ENCODE data around the gene TMED6. TPM values are rescaled to one million over a fixed set of nuclear protein-coding genes. Genes with fewer than 3 reads are reported as not detected.

TMED6 gene
- total and polyA plus RNA-seq, 2 of the 8 experiments (the other 6 are each of a cell fraction or from before 2014, with no cell fraction given) = not detected

DNA sequence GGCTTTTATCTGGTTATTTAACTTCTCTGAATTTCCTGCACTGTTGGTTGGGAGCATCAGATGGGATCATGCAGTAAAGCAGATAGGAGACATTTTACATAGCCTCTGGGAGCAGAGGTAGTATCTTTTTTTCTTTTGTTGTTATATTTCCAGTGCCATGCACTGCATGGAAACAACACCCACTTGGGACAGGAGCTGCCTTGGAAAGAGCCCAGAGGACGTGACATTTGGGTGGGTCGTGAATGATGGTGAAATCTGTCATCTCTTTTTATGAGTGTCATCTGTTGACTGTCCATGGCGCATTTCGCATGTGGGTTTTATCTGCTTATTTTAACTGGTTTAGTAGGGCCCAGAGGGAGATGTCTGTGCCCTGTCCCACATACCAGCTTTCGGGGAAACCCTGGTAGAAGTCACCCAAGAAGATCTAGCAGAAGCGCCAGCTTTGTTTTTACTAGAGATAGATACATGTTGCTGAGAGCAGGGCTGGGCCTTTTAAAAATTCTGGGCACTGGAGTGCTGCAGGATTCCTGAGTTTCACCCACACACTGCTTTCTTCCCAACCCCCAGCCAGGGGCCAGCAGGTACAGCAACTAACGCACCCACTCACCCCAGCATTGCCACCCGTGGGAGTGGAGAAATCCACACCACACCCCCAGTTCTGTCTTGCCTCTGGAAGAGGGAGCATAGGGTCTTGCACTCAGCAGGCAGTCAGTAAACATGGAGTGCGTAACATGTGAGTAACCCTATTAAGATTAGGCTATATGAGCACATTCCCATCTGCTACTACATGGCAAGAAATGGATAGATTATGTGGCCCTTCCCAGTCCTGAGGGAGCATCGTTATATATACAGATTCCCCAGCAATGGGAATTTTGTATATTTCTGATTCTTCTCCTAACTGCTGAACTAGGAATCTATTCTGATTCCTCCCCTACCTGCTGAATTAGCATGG is 42.6 kb upstream of the TMED6 start:
- no peak overlapping the region for H2BK15ac ChIP-seq (ENCODE audit: low read length)
- no peak for DNase-seq (ENCODE audit: low read depth in 1 of 2, low spot score in 2 of 2)
- H4K20me1 ChIP-seq (replicated peaks in 1 of 2; ENCODE audit: control insufficient read depth in 1 of 2, insufficient read depth in 2 of 2, low read length in 2 of 2) = no peaks in the 10 kb centered on the region
- ChIA-PET CTCF (ENCODE audit: partially characterized antibody) (interaction anchor here (0.5 to 3.3 kb wide), 8 partner anchors 12 to 360 kb away, joined by 3 to 9 read pairs (median 4); partner anchors contain the start of genes CYB5B and NOB1), POLR2A (ENCODE audit: partially characterized antibody) (interaction anchor here (1.0 kb wide), 1 partner anchor 13 kb away, joined by 3 read pairs; no protein-coding TSS in a partner anchor)
- H3K23me2 ChIP-seq (ENCODE audit: low read depth, low read length) = no peaks in the 10 kb centered on the region
- H2BK5ac ChIP-seq (ENCODE audit: low read depth, low read length) = no peak overlapping the region
- no peaks in the 10 kb centered on the region for H3K79me2 ChIP-seq (ENCODE audit: control insufficient read depth in 1 of 2, insufficient read depth in 2 of 2, low read length in 2 of 2)
- H3K23ac ChIP-seq (ENCODE audit: insufficient read length) = no peak overlapping the region
- H3K36me3 ChIP-seq (ENCODE audit: control insufficient read depth in 2 of 4, insufficient read depth in 4 of 4, low read length in 3 of 4) = no peaks in the 10 kb centered on the region
- H3K56ac ChIP-seq (replicated peaks; ENCODE audit: insufficient read length, low read depth, low read length) = no peak overlapping the region
- no peak for FAIRE-seq
- H3K14ac ChIP-seq (ENCODE audit: insufficient read length) = no peak overlapping the region
- no peak overlapping the region for H4K91ac ChIP-seq (replicated peaks; ENCODE audit: insufficient read length, low read length)
- no peaks in the 10 kb centered on the region for H3K79me1 ChIP-seq (ENCODE audit: low read depth, low read length)
- H3K4me3 ChIP-seq (ENCODE audit: extremely low read depth in 1 of 4, insufficient read depth in 2 of 4, low read depth in 3 of 4, low read length in 4 of 4) = no peak overlapping the region
- peaks cover 0 to 2% (median under 1%) of the 10 kb centered on the region in 4 experiments; a peak in 2 of 7 replicates for H3K4me1 ChIP-seq (replicated peaks in 1 of 4; ENCODE audit: control insufficient read depth in 3 of 4, insufficient read depth in 4 of 4, low read length in 3 of 4)
- H4K8ac ChIP-seq (ENCODE audit: extremely low read depth, insufficient read depth, low read length) = no peak overlapping the region
- H3K4me2 ChIP-seq (ENCODE audit: insufficient read depth in 1 of 2, low read depth in 2 of 2, low read length in 2 of 2) = no peak overlapping the region
- H3K9ac ChIP-seq (replicated peaks in 1 of 4; ENCODE audit: extremely low read depth in 1 of 4, low read depth in 3 of 4, low read length in 3 of 4) = no peak overlapping the region
- H2BK120ac ChIP-seq (replicated peaks; ENCODE audit: low read depth, low read length) = no peak overlapping the region
- H2AFZ ChIP-seq (ENCODE audit: low read length) = no peak overlapping the region
- no peak overlapping the region for H2BK20ac ChIP-seq (ENCODE audit: low read length)
- no peak overlapping the region for H3K27ac ChIP-seq (ENCODE audit: low read depth, low read length)
- 87% methylated on average over 10 of the region's 10 CpGs; no CpG with 5 or more reads in 1 of the 2 experiments for WGBS, 2 experiments (ENCODE audit: extremely low coverage in 1 of 2, insufficient coverage in 1 of 2, insufficient read length in 1 of 2, insufficient replicate concordance in 2 of 2, low coverage in 1 of 2, low lambda C conversion rate in 2 of 2, missing lambda C conversion rate in 1 of 2)
- no peak overlapping the region for H2BK12ac ChIP-seq (ENCODE audit: low read depth, low read length)
- no peak overlapping the region for H3K4ac ChIP-seq (replicated peaks; ENCODE audit: insufficient read length, low read depth, low read length)
- H3K27me3 ChIP-seq (replicated peaks in 1 of 4; ENCODE audit: control insufficient read depth in 3 of 4, extremely low read depth in 1 of 4, insufficient read depth in 3 of 4, low read length in 3 of 4) = no peaks in the 10 kb centered on the region
- H3K9me3 ChIP-seq (ENCODE audit: insufficient read depth in 2 of 2, low read depth in 1 of 2, low read length in 1 of 2) = no peaks in the 10 kb centered on the region
- no peak overlapping the region for H3K18ac ChIP-seq (ENCODE audit: extremely low read depth, low read length)
- no peak overlapping the region for H2AK5ac ChIP-seq (ENCODE audit: low read depth, low read length)
- H4K5ac ChIP-seq (ENCODE audit: insufficient read length, low read depth, low read length) = no peak overlapping the region
- no peak for TF ChIP-seq EP300 (IDR thresholded peaks at IDR 0.05; ENCODE audit: borderline replicate concordance in 1 of 2, low read depth in 2 of 2, low read length in 2 of 2)
- TF ChIP-seq HDAC6 (IDR thresholded peaks at IDR 0.05; ENCODE audit: low read depth, low read length) = no peak
- no peak for TF ChIP-seq SIRT6 (IDR thresholded peaks at IDR 0.05; ENCODE audit: low read length)
- TF ChIP-seq BACH1 (IDR thresholded peaks at IDR 0.05; ENCODE audit: low read length) = no peak
- TF ChIP-seq POLR2A (IDR thresholded peaks at IDR 0.05; ENCODE audit: control extremely low read depth in 1 of 2, low read depth in 2 of 2, low read length in 2 of 2) = no peak
- no peak for TF ChIP-seq MAFK (IDR thresholded peaks at IDR 0.05; ENCODE audit: low read depth, low read length)
- TF ChIP-seq ATF3 (IDR thresholded peaks at IDR 0.05; ENCODE audit: insufficient read depth, low read depth, low read length) = no peak
- no peak for TF ChIP-seq USF2 (IDR thresholded peaks at IDR 0.05; ENCODE audit: low read length)
- TF ChIP-seq TCF12 (IDR thresholded peaks at IDR 0.05; ENCODE audit: low read depth, low read length) = no peak
- no peak for TF ChIP-seq BCL11A (IDR thresholded peaks at IDR 0.05; ENCODE audit: low read depth in 2 of 2, low read length in 2 of 2)
- TF ChIP-seq KDM5A (IDR thresholded peaks at IDR 0.05; ENCODE audit: low read length) = no peak
